HG03039 (cell line): ENCODE data around the gene CLRN1.

Experiments used
- ATAC-seq: cut with Tn5 transposase; IDR thresholded peaks from one replicate; pipeline ENCODE4 v1.9.1; 2021; ENCODE audit warnings: mild to moderate bottlenecking, moderate library complexity; ENCODE audit not compliant: unreplicated experiment

CLRN1 gene

GRCh38 chr3:150878290-150878689 lies 94.2 kb downstream of the CLRN1 start:
- ATAC-seq = no peak

DNA sequence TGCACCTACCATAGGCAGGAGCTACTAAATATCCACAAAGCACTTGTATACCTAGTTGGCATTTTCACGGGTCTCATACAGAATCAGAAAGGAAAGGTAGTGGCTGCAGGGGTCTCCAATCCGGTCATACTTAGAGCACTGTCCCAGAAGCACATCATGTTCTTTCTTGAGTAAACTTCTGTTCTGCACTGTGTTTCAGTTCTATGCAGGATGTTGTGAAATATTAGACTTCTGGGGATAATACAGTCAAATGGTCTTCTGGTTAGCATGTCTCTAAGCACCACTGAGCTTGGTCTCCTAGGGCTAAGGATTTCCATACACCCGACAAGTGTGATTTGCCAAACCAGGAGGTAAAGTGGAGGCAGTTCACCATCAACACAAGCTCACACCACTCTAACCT lies 95.2 kb downstream of the CLRN1 start:
- no peak for ATAC-seq

DNA sequence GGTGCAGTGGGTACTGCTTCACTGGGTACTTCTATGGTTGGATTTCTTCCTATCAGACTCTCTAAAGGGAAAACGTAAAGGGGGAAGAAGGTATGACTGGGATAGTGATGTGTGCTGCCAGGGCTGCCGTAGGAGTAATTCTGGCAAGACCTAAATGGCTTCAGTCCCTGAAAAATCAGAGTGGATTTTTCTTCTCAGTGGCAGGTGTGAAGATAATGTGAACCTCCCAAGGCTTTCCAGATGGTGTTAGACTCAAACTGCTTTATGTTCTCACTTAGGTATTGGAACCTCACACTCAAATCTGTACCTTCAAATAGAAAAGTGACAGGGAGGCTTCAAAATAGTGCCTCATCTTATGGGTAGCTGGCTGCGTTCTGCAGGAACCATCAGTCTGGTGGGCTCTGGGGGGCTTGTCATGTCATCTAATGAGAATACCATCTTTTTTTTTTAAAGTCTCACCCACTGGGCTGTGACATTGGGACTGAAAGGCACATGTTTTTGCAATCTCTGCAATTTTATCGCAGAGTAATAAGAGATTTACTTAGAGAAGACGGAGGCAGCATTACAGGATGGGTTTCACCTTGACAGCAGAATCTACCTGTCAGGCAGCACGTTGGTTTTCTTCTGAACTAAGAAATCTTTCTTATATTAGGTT lies 95.8 kb downstream of the CLRN1 start:
- ATAC-seq = no peak
